ENCODE data around the gene NR5A2. TPM values are rescaled to one million over a fixed set of nuclear protein-coding genes. Genes with fewer than 3 reads are reported as not detected.

NR5A2 gene
- total and polyA plus RNA-seq, 2 experiments from 2014 or later: 19.8 to 55.5 TPM

DNA sequence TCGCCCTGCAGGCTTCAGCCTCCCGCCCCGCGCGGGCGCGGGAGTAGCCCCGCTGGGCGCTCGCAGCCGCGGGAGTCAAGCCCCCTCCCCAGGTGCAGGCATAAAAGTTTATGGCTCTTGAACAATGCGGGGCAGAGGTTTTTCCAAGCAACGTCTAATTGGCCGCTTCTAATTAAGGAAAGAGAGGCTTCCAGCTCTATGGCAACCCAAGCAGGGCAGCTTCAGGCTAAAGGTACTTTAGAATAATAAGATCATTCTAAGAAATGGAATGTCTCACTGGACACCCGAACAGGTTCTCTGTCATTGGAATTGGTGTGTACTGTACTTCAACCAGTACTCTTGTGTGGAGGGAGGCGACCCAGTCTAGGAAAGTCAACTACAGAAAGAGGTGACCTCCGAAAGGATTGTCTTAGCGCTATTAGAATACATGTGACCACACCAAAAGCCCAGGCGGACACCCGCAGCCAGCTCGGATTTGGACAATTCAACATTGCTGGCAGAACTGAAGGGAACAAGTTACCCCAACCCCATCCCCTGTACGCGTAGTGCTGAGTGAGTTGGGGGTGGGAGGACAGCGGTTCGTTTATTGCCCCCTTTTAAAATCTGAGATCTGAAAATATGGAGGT is 12.5 kb downstream of the NR5A2 start:
- no peak for TF ChIP-seq EZH2phosphoT487 (IDR thresholded peaks at IDR 0.05; ENCODE audit: low read depth, severe bottlenecking, unreplicated experiment)
- no peak for TF ChIP-seq EZH2 (IDR thresholded peaks at IDR 0.05; ENCODE audit: borderline replicate concordance)
- TF ChIP-seq, protein P1, sequence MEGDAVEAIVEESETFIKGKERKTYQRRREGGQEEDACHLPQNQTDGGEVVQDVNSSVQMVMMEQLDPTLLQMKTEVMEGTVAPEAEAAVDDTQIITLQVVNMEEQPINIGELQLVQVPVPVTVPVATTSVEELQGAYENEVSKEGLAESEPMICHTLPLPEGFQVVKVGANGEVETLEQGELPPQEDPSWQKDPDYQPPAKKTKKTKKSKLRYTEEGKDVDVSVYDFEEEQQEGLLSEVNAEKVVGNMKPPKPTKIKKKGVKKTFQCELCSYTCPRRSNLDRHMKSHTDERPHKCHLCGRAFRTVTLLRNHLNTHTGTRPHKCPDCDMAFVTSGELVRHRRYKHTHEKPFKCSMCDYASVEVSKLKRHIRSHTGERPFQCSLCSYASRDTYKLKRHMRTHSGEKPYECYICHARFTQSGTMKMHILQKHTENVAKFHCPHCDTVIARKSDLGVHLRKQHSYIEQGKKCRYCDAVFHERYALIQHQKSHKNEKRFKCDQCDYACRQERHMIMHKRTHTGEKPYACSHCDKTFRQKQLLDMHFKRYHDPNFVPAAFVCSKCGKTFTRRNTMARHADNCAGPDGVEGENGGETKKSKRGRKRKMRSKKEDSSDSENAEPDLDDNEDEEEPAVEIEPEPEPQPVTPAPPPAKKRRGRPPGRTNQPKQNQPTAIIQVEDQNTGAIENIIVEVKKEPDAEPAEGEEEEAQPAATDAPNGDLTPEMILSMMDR (IDR thresholded peaks at IDR 0.05; ENCODE audit: poor library complexity): no peak
- Histone ChIP-seq H3K27ac (peak overlapping the region; percentile 60), H3K36me3 (replicated peaks; ENCODE audit: insufficient read depth, low read depth) (no peaks in the 10 kb centered on the region), H3K4me2 (peak overlapping the region; percentile 96), H3K4me1 (ENCODE audit: insufficient read depth) (peaks cover 14% of the 10 kb centered on the region), H3K79me2 (peaks cover 56% of the 10 kb centered on the region), H3K4me3 (peak overlapping the region; percentile 65), H2AFZ (peak overlapping the region; percentile 64), H3K9me3 (ENCODE audit: low read depth) (no peaks in the 10 kb centered on the region), H3K27me3 (peaks cover 91% of the 10 kb centered on the region), H4K20me1 (ENCODE audit: insufficient read depth, poor library complexity, severe bottlenecking) (peaks cover 8% of the 10 kb centered on the region), H3K9me2 (replicated peaks; ENCODE audit: insufficient read depth) (no peaks in the 10 kb centered on the region)
- WGBS (ENCODE audit: low lambda C conversion rate, missing lambda C conversion rate): 2% methylated on average over 26 of the region's 26 CpGs
- no peak for DNase-seq (ENCODE audit: low spot score)

DNA sequence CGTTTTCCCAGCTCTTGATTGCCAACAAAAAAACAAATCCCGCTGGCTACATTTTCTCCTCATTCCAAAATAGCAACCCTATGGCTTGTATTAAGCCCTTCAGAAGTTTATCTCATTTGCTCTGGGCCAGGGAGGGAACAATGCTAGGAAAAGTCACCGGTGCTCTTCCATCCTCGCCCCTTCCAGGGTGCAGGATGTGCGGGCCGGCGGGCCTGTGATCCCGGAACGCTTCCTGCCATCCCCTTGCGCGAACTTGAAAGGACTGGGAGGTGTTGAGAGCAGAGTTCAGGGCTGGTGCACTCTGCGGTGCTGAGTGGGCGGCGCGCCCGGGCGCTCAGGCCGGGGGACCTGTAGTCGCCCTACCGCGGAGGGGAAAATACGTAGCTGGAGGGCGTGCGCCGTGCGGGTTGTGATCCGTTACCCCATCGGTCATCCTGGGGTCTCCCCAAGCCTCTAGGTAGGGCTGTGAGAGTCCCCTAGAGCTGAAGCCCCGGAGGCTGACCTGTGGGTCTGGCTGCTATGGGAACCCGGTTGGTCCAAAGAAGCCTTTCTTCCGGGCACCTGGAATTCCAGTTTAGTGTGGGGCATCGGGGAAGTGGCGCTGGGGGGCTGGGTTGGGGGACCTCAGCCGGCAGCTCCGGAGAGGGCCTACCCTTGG is 13.1 kb downstream of the NR5A2 start:
- no peaks in the 10 kb centered on the region for H3K9me2 ChIP-seq (replicated peaks; ENCODE audit: insufficient read depth)
- peaks cover 55% of the 10 kb centered on the region for H3K79me2 ChIP-seq
- peak overlapping the region; percentile 60 for H3K27ac ChIP-seq
- no peaks in the 10 kb centered on the region for H3K36me3 ChIP-seq (replicated peaks; ENCODE audit: insufficient read depth, low read depth)
- H3K4me3 ChIP-seq: peak overlapping the region; percentile 65
- H3K9me3 ChIP-seq (ENCODE audit: low read depth): no peaks in the 10 kb centered on the region
- DNase-seq (ENCODE audit: low spot score): peak; percentile 70
- peaks cover 6% of the 10 kb centered on the region for H4K20me1 ChIP-seq (ENCODE audit: insufficient read depth, poor library complexity, severe bottlenecking)
- peaks cover 8% of the 10 kb centered on the region for H3K4me1 ChIP-seq (ENCODE audit: insufficient read depth)
- H3K27me3 ChIP-seq: peaks cover 91% of the 10 kb centered on the region
- H2AFZ ChIP-seq: no peak overlapping the region
- TF ChIP-seq EZH2 (IDR thresholded peaks at IDR 0.05; ENCODE audit: borderline replicate concordance) (peak; percentile 9), EZH2phosphoT487 (IDR thresholded peaks at IDR 0.05; ENCODE audit: low read depth, severe bottlenecking, unreplicated experiment) (peak; percentile 67)
- TF ChIP-seq, protein P1 (IDR thresholded peaks at IDR 0.05; ENCODE audit: poor library complexity): no peak
- peak overlapping the region; percentile 96 for H3K4me2 ChIP-seq
- WGBS (ENCODE audit: low lambda C conversion rate, missing lambda C conversion rate): 4% methylated on average over 35 of the region's 35 CpGs

DNA sequence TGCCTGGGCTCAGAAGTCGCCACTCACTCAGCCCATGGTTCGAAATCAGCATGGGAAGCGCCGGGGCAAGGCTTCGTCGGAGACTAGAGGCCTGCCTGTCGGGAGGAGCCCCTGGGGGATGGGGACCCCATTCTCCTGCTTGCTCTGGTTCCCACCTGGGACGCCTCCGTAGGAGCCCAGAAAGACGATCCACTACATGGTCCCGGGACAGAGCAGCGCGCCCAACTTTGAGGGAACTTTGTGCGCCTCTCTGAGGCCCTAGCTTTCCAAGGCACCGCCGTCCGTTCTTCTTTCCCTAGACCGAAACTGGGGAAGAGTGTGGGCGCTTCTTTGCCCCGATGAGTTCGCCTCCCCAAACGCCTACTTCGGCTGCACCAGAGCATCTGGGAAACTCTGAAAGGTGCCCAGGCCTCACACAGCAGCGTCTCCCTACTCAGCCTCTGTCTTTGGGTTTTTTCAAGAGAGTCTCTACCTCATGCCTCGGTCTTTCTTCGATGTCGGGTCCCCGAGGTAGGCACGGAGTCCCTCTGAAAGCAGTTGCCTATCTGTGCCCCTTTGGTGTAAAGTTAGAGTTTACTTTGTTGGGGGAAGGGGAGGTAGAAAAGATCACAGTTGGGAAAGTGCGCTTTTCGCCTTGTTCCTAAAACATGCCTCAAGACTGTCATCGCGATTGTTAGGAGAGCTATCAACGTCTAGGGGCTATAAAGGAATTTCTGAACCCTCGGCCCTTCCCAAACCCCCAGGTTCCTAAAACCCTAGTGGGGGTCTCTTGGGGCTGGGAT is 14.0 kb downstream of the NR5A2 start:
- Histone ChIP-seq H4K20me1 (ENCODE audit: insufficient read depth, poor library complexity, severe bottlenecking) (peaks cover 6% of the 10 kb centered on the region), H3K4me3 (no peak overlapping the region), H3K36me3 (replicated peaks; ENCODE audit: insufficient read depth, low read depth) (no peaks in the 10 kb centered on the region), H3K9me3 (ENCODE audit: low read depth) (no peaks in the 10 kb centered on the region), H3K4me1 (ENCODE audit: insufficient read depth) (peaks cover 6% of the 10 kb centered on the region), H3K9me2 (replicated peaks; ENCODE audit: insufficient read depth) (no peaks in the 10 kb centered on the region), H3K4me2 (peak overlapping the region; percentile 96), H3K27ac (peak overlapping the region; percentile 60), H2AFZ (no peak overlapping the region), H3K27me3 (peaks cover 85% of the 10 kb centered on the region), H3K79me2 (peaks cover 53% of the 10 kb centered on the region)
- DNase-seq (ENCODE audit: low spot score): peak; percentile 21
- TF ChIP-seq EZH2phosphoT487 (IDR thresholded peaks at IDR 0.05; ENCODE audit: low read depth, severe bottlenecking, unreplicated experiment) (peak; percentile 48), EZH2 (IDR thresholded peaks at IDR 0.05; ENCODE audit: borderline replicate concordance) (peak; percentile 11)
- TF ChIP-seq, protein P1 (IDR thresholded peaks at IDR 0.05; ENCODE audit: poor library complexity): no peak
- WGBS (ENCODE audit: low lambda C conversion rate, missing lambda C conversion rate): 14% methylated on average over 34 of the region's 35 CpGs

All from hepatocyte (in vitro differentiated cells).